Measurements from ENCODE around the gene SHD.

The SHD gene

GRCh38 chr19:4326215-4326836, 47.3 kb downstream of the SHD start:
- no peak overlapping the region for H3K27ac ChIP-seq (replicated peaks; ENCODE audit: low read length)
- no peak overlapping the region for H2BK15ac ChIP-seq (ENCODE audit: low read length)
- H3K79me1 ChIP-seq (ENCODE audit: low read depth, low read length): peaks cover 2% of the 10 kb centered on the region
- no peak overlapping the region for H4K8ac ChIP-seq (ENCODE audit: low read depth, low read length)
- peak overlapping the region in 1 of 2 donors; percentile 32 for H3K4me3 ChIP-seq (ENCODE audit: low read length in 2 of 2)
- WGBS, 2 donors (ENCODE audit: extremely low coverage in 2 of 2, insufficient read length in 2 of 2, insufficient replicate concordance in 1 of 2): no CpG with 5 or more reads among the region's 13 CpGs
- peaks cover 0 to 6% of the 10 kb centered on the region in 2 donors for H3K36me3 ChIP-seq (replicated peaks in 1 of 2; ENCODE audit: control insufficient read depth in 2 of 2, insufficient read depth in 2 of 2, low read length in 2 of 2)
- H3K4ac ChIP-seq (ENCODE audit: low read length): no peak overlapping the region
- no peak overlapping the region for H2BK120ac ChIP-seq (ENCODE audit: low read depth, low read length)
- H3K4me2 ChIP-seq (ENCODE audit: insufficient read depth, low read length, poor library complexity, severe bottlenecking): peak overlapping the region; percentile 78
- no peak overlapping the region for H2BK5ac ChIP-seq (ENCODE audit: low read length)
- H4K91ac ChIP-seq (ENCODE audit: low read depth, low read length, poor library complexity): no peak overlapping the region
- H3K27me3 ChIP-seq (ENCODE audit: control insufficient read depth in 3 of 3, insufficient read depth in 3 of 3, low read depth in 1 of 3, low read length in 3 of 3): no peaks in the 10 kb centered on the region
- DNase-seq (ENCODE audit: low spot score): no peak
- no peak overlapping the region for H3K9ac ChIP-seq (ENCODE audit: low read depth, low read length, poor library complexity)
- H3K9me3 ChIP-seq (replicated peaks in 1 of 2; ENCODE audit: control insufficient read depth in 2 of 2, insufficient read depth in 1 of 2, low read depth in 1 of 2, low read length in 2 of 2): no peaks in the 10 kb centered on the region
- peak overlapping the region; percentile 78 for H2AFZ ChIP-seq (ENCODE audit: low read length)
- peak overlapping the region; percentile 95 for H3K23ac ChIP-seq (ENCODE audit: low read depth, low read length, poor library complexity)
- no peak overlapping the region for H2BK12ac ChIP-seq (ENCODE audit: low read length)
- H3K14ac ChIP-seq (ENCODE audit: low read length): no peak overlapping the region
- H3K18ac ChIP-seq (ENCODE audit: low read length): peak overlapping the region; percentile 1
- H2AK5ac ChIP-seq (ENCODE audit: low read depth, low read length): no peak overlapping the region
- peaks cover 7 to 8% of the 10 kb centered on the region in 2 donors for H3K4me1 ChIP-seq (ENCODE audit: control insufficient read depth in 2 of 2, insufficient read depth in 1 of 2, low read depth in 1 of 2, low read length in 2 of 2)

GRCh38 chr19:4326837-4327251, 47.8 kb downstream of the SHD start:
- Histone ChIP-seq H3K4me2 (ENCODE audit: insufficient read depth, low read length, poor library complexity, severe bottlenecking) (peak overlapping the region; percentile 78), H2BK5ac (ENCODE audit: low read length) (peak overlapping the region; percentile 78), H2BK12ac (ENCODE audit: low read length) (no peak overlapping the region), H2BK15ac (ENCODE audit: low read length) (no peak overlapping the region), H4K8ac (ENCODE audit: low read depth, low read length) (peak overlapping the region; percentile 86), H3K4me1 (ENCODE audit: control insufficient read depth in 2 of 2, insufficient read depth in 1 of 2, low read depth in 1 of 2, low read length in 2 of 2) (peaks cover 7 to 8% of the 10 kb centered on the region in 2 donors), H3K4ac (ENCODE audit: low read length) (no peak overlapping the region), H3K4me3 (ENCODE audit: low read length in 2 of 2) (peak overlapping the region in 1 of 2 donors; percentile 55), H2BK120ac (ENCODE audit: low read depth, low read length) (peak overlapping the region; percentile 3), H2AK5ac (ENCODE audit: low read depth, low read length) (peak overlapping the region; percentile 40), H3K9me3 (replicated peaks in 1 of 2; ENCODE audit: control insufficient read depth in 2 of 2, insufficient read depth in 1 of 2, low read depth in 1 of 2, low read length in 2 of 2) (no peaks in the 10 kb centered on the region), H3K9ac (ENCODE audit: low read depth, low read length, poor library complexity) (peak overlapping the region; percentile 63), H3K79me1 (ENCODE audit: low read depth, low read length) (peaks cover 2% of the 10 kb centered on the region), H3K27ac (replicated peaks; ENCODE audit: low read length) (no peak overlapping the region), H3K27me3 (ENCODE audit: control insufficient read depth in 3 of 3, insufficient read depth in 3 of 3, low read depth in 1 of 3, low read length in 3 of 3) (no peaks in the 10 kb centered on the region), H4K91ac (ENCODE audit: low read depth, low read length, poor library complexity) (no peak overlapping the region), H2AFZ (ENCODE audit: low read length) (peak overlapping the region; percentile 78), H3K14ac (ENCODE audit: low read length) (no peak overlapping the region), H3K18ac (ENCODE audit: low read length) (peak overlapping the region; percentile 95), H3K36me3 (replicated peaks in 1 of 2; ENCODE audit: control insufficient read depth in 2 of 2, insufficient read depth in 2 of 2, low read length in 2 of 2) (peaks cover 0 to 6% of the 10 kb centered on the region in 2 donors), H3K23ac (ENCODE audit: low read depth, low read length, poor library complexity) (peak overlapping the region; percentile 95)
- WGBS, 2 donors (ENCODE audit: extremely low coverage in 2 of 2, insufficient read length in 2 of 2, insufficient replicate concordance in 1 of 2): no CpG with 5 or more reads among the region's 33 CpGs
- peak; percentile 64 for DNase-seq (ENCODE audit: low spot score)

- H2BK5ac ChIP-seq (ENCODE audit: low read length): peak overlapping the region; percentile 78
- peak overlapping the region; percentile 32 to 69 for H3K4me3 ChIP-seq (ENCODE audit: low read length in 2 of 2)
- no peak overlapping the region for H2BK15ac ChIP-seq (ENCODE audit: low read length)
- WGBS, 2 donors (ENCODE audit: extremely low coverage in 2 of 2, insufficient read length in 2 of 2, insufficient replicate concordance in 1 of 2): no CpG with 5 or more reads among the region's 30 CpGs
- peaks cover 7 to 8% of the 10 kb centered on the region in 2 donors for H3K4me1 ChIP-seq (ENCODE audit: control insufficient read depth in 2 of 2, insufficient read depth in 1 of 2, low read depth in 1 of 2, low read length in 2 of 2)
- H3K4me2 ChIP-seq (ENCODE audit: insufficient read depth, low read length, poor library complexity, severe bottlenecking): peak overlapping the region; percentile 78
- H3K79me1 ChIP-seq (ENCODE audit: low read depth, low read length): peaks cover 2% of the 10 kb centered on the region
- H3K27me3 ChIP-seq (ENCODE audit: control insufficient read depth in 3 of 3, insufficient read depth in 3 of 3, low read depth in 1 of 3, low read length in 3 of 3): no peaks in the 10 kb centered on the region
- peak overlapping the region; percentile 3 for H2BK120ac ChIP-seq (ENCODE audit: low read depth, low read length)
- H3K14ac ChIP-seq (ENCODE audit: low read length): no peak overlapping the region
- H2AK5ac ChIP-seq (ENCODE audit: low read depth, low read length): peak overlapping the region; percentile 40
- peak overlapping the region; percentile 95 for H3K23ac ChIP-seq (ENCODE audit: low read depth, low read length, poor library complexity)
- H3K18ac ChIP-seq (ENCODE audit: low read length): peak overlapping the region; percentile 95
- peak overlapping the region; percentile 3 for H3K27ac ChIP-seq (replicated peaks; ENCODE audit: low read length)
- no peak overlapping the region for H3K4ac ChIP-seq (ENCODE audit: low read length)
- peak; percentile 85 for DNase-seq (ENCODE audit: low spot score)
- H3K36me3 ChIP-seq (replicated peaks in 1 of 2; ENCODE audit: control insufficient read depth in 2 of 2, insufficient read depth in 2 of 2, low read length in 2 of 2): peaks cover 0 to 6% of the 10 kb centered on the region in 2 donors
- no peaks in the 10 kb centered on the region for H3K9me3 ChIP-seq (replicated peaks in 1 of 2; ENCODE audit: control insufficient read depth in 2 of 2, insufficient read depth in 1 of 2, low read depth in 1 of 2, low read length in 2 of 2)
- H4K8ac ChIP-seq (ENCODE audit: low read depth, low read length): peak overlapping the region; percentile 86
- H2AFZ ChIP-seq (ENCODE audit: low read length): peak overlapping the region; percentile 78
- peak overlapping the region; percentile 63 for H3K9ac ChIP-seq (ENCODE audit: low read depth, low read length, poor library complexity)
- no peak overlapping the region for H4K91ac ChIP-seq (ENCODE audit: low read depth, low read length, poor library complexity)
- H2BK12ac ChIP-seq (ENCODE audit: low read length): peak overlapping the region; percentile 41
These were observed 48.3 kb downstream of the SHD start for GRCh38 chr19:4327252-4327876.

GRCh38 chr19:4327877-4328242, 48.8 kb downstream of the SHD start:
- Histone ChIP-seq H3K4me1 (ENCODE audit: control insufficient read depth in 2 of 2, insufficient read depth in 1 of 2, low read depth in 1 of 2, low read length in 2 of 2) (peaks cover 7 to 8% of the 10 kb centered on the region in 2 donors), H3K27me3 (ENCODE audit: control insufficient read depth in 3 of 3, insufficient read depth in 3 of 3, low read depth in 1 of 3, low read length in 3 of 3) (no peaks in the 10 kb centered on the region), H3K79me1 (ENCODE audit: low read depth, low read length) (peaks cover 2% of the 10 kb centered on the region), H3K4ac (ENCODE audit: low read length) (no peak overlapping the region), H3K4me3 (ENCODE audit: low read length in 2 of 2) (peak overlapping the region; percentile 26 to 32), H3K18ac (ENCODE audit: low read length) (peak overlapping the region; percentile 85), H4K8ac (ENCODE audit: low read depth, low read length) (no peak overlapping the region), H3K9ac (ENCODE audit: low read depth, low read length, poor library complexity) (no peak overlapping the region), H2AFZ (ENCODE audit: low read length) (peak overlapping the region; percentile 78), H3K23ac (ENCODE audit: low read depth, low read length, poor library complexity) (no peak overlapping the region), H2AK5ac (ENCODE audit: low read depth, low read length) (peak overlapping the region; percentile 6), H3K9me3 (replicated peaks in 1 of 2; ENCODE audit: control insufficient read depth in 2 of 2, insufficient read depth in 1 of 2, low read depth in 1 of 2, low read length in 2 of 2) (no peaks in the 10 kb centered on the region), H4K91ac (ENCODE audit: low read depth, low read length, poor library complexity) (no peak overlapping the region), H3K27ac (replicated peaks; ENCODE audit: low read length) (peak overlapping the region; percentile 3), H2BK5ac (ENCODE audit: low read length) (no peak overlapping the region), H2BK120ac (ENCODE audit: low read depth, low read length) (no peak overlapping the region), H3K14ac (ENCODE audit: low read length) (no peak overlapping the region), H2BK12ac (ENCODE audit: low read length) (no peak overlapping the region), H2BK15ac (ENCODE audit: low read length) (no peak overlapping the region), H3K4me2 (ENCODE audit: insufficient read depth, low read length, poor library complexity, severe bottlenecking) (peak overlapping the region; percentile 78), H3K36me3 (replicated peaks in 1 of 2; ENCODE audit: control insufficient read depth in 2 of 2, insufficient read depth in 2 of 2, low read length in 2 of 2) (peaks cover 0 to 3% of the 10 kb centered on the region in 2 donors)
- DNase-seq (ENCODE audit: low spot score): no peak
- no CpG with 5 or more reads among the region's 13 CpGs for WGBS, 2 donors (ENCODE audit: extremely low coverage in 2 of 2, insufficient read length in 2 of 2, insufficient replicate concordance in 1 of 2)
